GM11168 (cell line): ENCODE data around the gene PIK3C2B.
"Not testable (repeated sequence)": the region's sequence is repeated elsewhere in the genome, so short reads cannot be mapped to it uniquely, and the experiment has no call there.

Experiments
- in situ Hi-C: fragments of 300-500 bp; cut with MboI; formaldehyde crosslinking; loops from one replicate; pipeline ENCODE4 v1.12.0; 2022; ENCODE audit warnings: low sequenced_read_pairs; ENCODE audit not compliant: unreplicated experiment

Gene PIK3C2B

GRCh38 chr1:204494281-204495077 lies at the start of gene PIK3C2B:
PIK3C2B (minus strand) TSS chr1:204494805; CDS start chr1:204469802, 25,003 bp downstream.
- in situ Hi-C loops, result no loop called here

GRCh38 chr1:204544321-204544720 lies 49.7 kb upstream of the PIK3C2B start:
- in situ Hi-C loops, result no loop called here

- in situ Hi-C loops, result no loop called here
Measured at GRCh38 chr1:204541626-204542025, 47.0 kb upstream of the PIK3C2B start.

- in situ Hi-C loops, result no loop called here
Measured at GRCh38 chr1:204532832-204533231, 38.2 kb upstream of the PIK3C2B start.

- in situ Hi-C loops, result no loop called here
Measured at GRCh38 chr1:204530932-204531331, 36.3 kb upstream of the PIK3C2B start.

GRCh38 chr1:204529371-204529895 lies 34.8 kb upstream of the PIK3C2B start:
- in situ Hi-C loops, result no loop called here

GRCh38 chr1:204528677-204529076 lies 34.1 kb upstream of the PIK3C2B start:
- in situ Hi-C loops, result no loop called here

- in situ Hi-C loops, result no loop called here
Measured at GRCh38 chr1:204528241-204528640, 33.6 kb upstream of the PIK3C2B start.

GRCh38 chr1:204524986-204525385 lies 30.4 kb upstream of the PIK3C2B start:
- in situ Hi-C loops, result no loop called here

GRCh38 chr1:204523605-204524215 lies 29.1 kb upstream of the PIK3C2B start:
- in situ Hi-C loops, result no loop called here

GRCh38 chr1:204521941-204522521 lies 27.4 kb upstream of the PIK3C2B start:
- in situ Hi-C loops, result not testable (repeated sequence)

- in situ Hi-C loops, result no loop called here
Measured at GRCh38 chr1:204520834-204521709, 26.5 kb upstream of the PIK3C2B start.

GRCh38 chr1:204517382-204517781 lies 22.8 kb upstream of the PIK3C2B start:
- in situ Hi-C loops, result not testable (repeated sequence)

GRCh38 chr1:204516180-204516879 lies 21.7 kb upstream of the PIK3C2B start, which contains the start of gene MDM4:
MDM4 (plus strand) TSS chr1:204516406; CDS start chr1:204525519, 9,113 bp downstream.
- in situ Hi-C loops, result no loop called here

- in situ Hi-C loops, result no loop called here
Measured at GRCh38 chr1:204514828-204515227, 20.2 kb upstream of the PIK3C2B start.

- in situ Hi-C loops, result no loop called here
Measured at GRCh38 chr1:204513117-204513716, 18.6 kb upstream of the PIK3C2B start.

GRCh38 chr1:204511366-204511765 lies 16.8 kb upstream of the PIK3C2B start:
- in situ Hi-C loops, result no loop called here

GRCh38 chr1:204509186-204509635 lies 14.6 kb upstream of the PIK3C2B start:
- in situ Hi-C loops, result no loop called here
